GM19043 (cell line): Measurements from ENCODE around the gene PIM2.
"Not testable (repeated sequence)": the region's sequence is repeated elsewhere in the genome, so short reads cannot be mapped to it uniquely, and the experiment has no call there.

Experiments
- ATAC-seq: cut with Tn5 transposase; IDR thresholded peaks from one replicate; pipeline ENCODE4 v1.9.1; 2021; ENCODE audit warnings: low read depth; ENCODE audit not compliant: unreplicated experiment

PIM2 gene

GRCh38 chrX:48886586-48886985, 32.2 kb downstream of the PIM2 start:
- not testable (repeated sequence) for ATAC-seq

DNA sequence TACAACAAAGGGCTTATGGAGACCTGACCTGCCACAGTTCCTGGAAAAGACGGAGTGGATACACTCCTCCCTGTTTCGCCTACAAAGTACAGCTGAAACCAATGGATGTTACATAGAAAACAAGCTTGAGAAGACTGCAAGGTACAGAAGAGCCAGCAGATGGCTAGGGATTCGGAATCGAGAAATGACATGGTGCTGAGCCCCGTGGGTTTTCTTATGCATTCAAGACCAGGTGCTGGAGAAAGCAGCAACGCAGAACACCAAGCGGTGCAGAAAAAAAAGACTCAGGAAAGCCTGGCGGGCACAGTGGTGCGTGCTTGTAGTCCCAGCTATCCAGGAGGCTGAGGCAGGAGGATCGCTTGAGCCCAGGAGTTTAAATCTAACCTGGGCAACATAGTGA, 35.1 kb downstream of the PIM2 start:
- no peak for ATAC-seq

GRCh38 chrX:48876944-48877343, 41.9 kb downstream of the PIM2 start:
- not testable (repeated sequence) for ATAC-seq

DNA sequence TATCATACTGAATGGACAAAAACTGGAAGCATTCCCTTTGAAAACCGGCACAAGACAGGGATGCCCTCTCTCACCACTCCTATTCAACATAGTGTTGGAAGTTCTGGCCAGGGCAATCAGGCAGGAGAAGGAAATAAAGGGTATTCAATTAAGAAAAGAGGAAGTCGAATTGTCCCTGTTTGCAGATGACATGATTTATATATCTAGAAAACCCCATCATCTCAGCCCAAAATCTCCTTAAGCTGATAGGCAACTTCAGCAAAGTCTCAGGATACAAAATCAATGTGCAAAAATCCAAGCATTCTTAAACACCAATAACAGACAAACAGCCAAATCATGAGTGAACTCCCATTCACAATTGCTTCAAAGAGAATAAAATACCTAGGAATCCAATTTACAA, 46.8 kb downstream of the PIM2 start:
- not testable (repeated sequence) for ATAC-seq

- no peak for ATAC-seq
These were observed 54.6 kb downstream of the PIM2 start for GRCh38 chrX:48864210-48864609.
